H1 (cell line): ENCODE results near the gene ADGRB3. TPM values are rescaled to one million over a fixed set of nuclear protein-coding genes. Genes with fewer than 3 reads are reported as not detected.

Experiments
- CTCF ChIA-PET: fragments of 300-600 bp; sonication (Branson Sonifier 250); formaldehyde crosslinking; loops from one replicate; lab custom pipeline; 2021; ENCODE audit not compliant: partially characterized antibody; lab: Charles Lee
- POLR2A ChIA-PET: fragments of 300-600 bp; sonication (Branson Sonifier 250); formaldehyde crosslinking; loops from one replicate; lab custom pipeline; 2021; ENCODE audit warnings: inconsistent platforms; ENCODE audit not compliant: partially characterized antibody; lab: Charles Lee
- DNase-seq, 2 experiments: peaks; one replicate each; pipeline versions ENCODE4 v3.0.0 to v3.0.0-alpha.2; 2010 to 2022; ENCODE audit warnings: low spot score in 2 of 2, low read depth in 1 of 2, mixed read lengths in 1 of 2
- FAIRE-seq: peaks from 2 replicates; lab custom pipeline; 2011; peaks lifted over from hg19 to GRCh38; lab: Jason Lieb, UNC
- H2AFZ ChIP-seq: 2 replicates; pipeline ENCODE4 v1.8.1; 2012; ENCODE audit warnings: low read length, inconsistent platforms
- H2AK5ac ChIP-seq: 2 replicates; pipeline ENCODE4 v1.6.1; 2013; ENCODE audit warnings: low read depth, low read length
- H2BK120ac ChIP-seq: replicated peaks from 2 replicates; pipeline ENCODE3; 2013; ENCODE audit warnings: low read depth, low read length, inconsistent platforms
- H2BK12ac ChIP-seq: 2 replicates; pipeline ENCODE4 v1.6.1; 2013; ENCODE audit warnings: low read depth, low read length
- H2BK15ac ChIP-seq: 2 replicates; pipeline ENCODE4 v1.6.1; 2013; ENCODE audit warnings: low read length
- H2BK20ac ChIP-seq: 2 replicates; pipeline ENCODE4 v1.6.1; 2013; ENCODE audit warnings: low read length
- H2BK5ac ChIP-seq: 2 replicates; pipeline ENCODE4 v1.6.1; 2013; ENCODE audit warnings: low read depth, low read length
- H3K14ac ChIP-seq: 2 replicates; pipeline ENCODE4 v1.6.1; 2013; ENCODE audit warnings: inconsistent platforms; ENCODE audit not compliant: insufficient read length
- H3K18ac ChIP-seq: 2 replicates; pipeline ENCODE4 v1.6.1; 2013; ENCODE audit warnings: low read length; ENCODE audit errors: extremely low read depth
- H3K23ac ChIP-seq: 2 replicates; pipeline ENCODE4 v1.6.1; 2013; ENCODE audit warnings: inconsistent platforms; ENCODE audit not compliant: insufficient read length
- H3K23me2 ChIP-seq: 2 replicates; pipeline ENCODE4 v1.6.1; 2013; ENCODE audit warnings: low read depth, low read length
- H3K27ac ChIP-seq: 2 replicates; pipeline ENCODE4 v1.6.1; 2011; ENCODE audit warnings: low read depth, low read length, inconsistent platforms
- H3K27me3 ChIP-seq, 4 experiments: replicated peaks in 1 of 4; 1 replicate in 1 of 4; 2 replicates in 3 of 4; pipeline versions ENCODE4 v1.6.1 to v1.8.1; 2011 to 2013; ENCODE audit warnings: low read length in 3 of 4, mild to moderate bottlenecking in 3 of 4, inconsistent platforms in 2 of 4, mixed read lengths in 2 of 4, moderate library complexity in 1 of 4; ENCODE audit not compliant: control insufficient read depth in 3 of 4, insufficient read depth in 3 of 4; ENCODE audit errors: extremely low read depth in 1 of 4
- H3K36me3 ChIP-seq, 4 experiments: 2 replicates each; pipeline versions ENCODE4 v1.6.1 to v1.8.1; 2011 to 2013; ENCODE audit warnings: mild to moderate bottlenecking in 4 of 4, low read length in 3 of 4, moderate library complexity in 2 of 4, control low read depth in 1 of 4, inconsistent platforms in 1 of 4; ENCODE audit not compliant: insufficient read depth in 4 of 4, control insufficient read depth in 2 of 4
- H3K4ac ChIP-seq: replicated peaks from 2 replicates; pipeline ENCODE3; 2013; ENCODE audit warnings: low read length, low read depth, mixed read lengths, inconsistent platforms; ENCODE audit not compliant: insufficient read length
- H3K4me1 ChIP-seq, 4 experiments: replicated peaks in 1 of 4; 1 replicate in 1 of 4; 2 replicates in 3 of 4; pipeline versions ENCODE4 v1.6.1 to v1.8.1; 2011 to 2013; ENCODE audit warnings: low read length in 3 of 4, inconsistent platforms in 2 of 4, mixed read lengths in 1 of 4; ENCODE audit not compliant: insufficient read depth in 4 of 4, control insufficient read depth in 3 of 4
- H3K4me2 ChIP-seq, 2 experiments: 2 replicates each; pipeline versions ENCODE4 v1.6.1 to v1.8.1; 2011 to 2013; ENCODE audit warnings: low read depth in 2 of 2, low read length in 2 of 2, control low read depth in 1 of 2, inconsistent platforms in 1 of 2, mild to moderate bottlenecking in 1 of 2; ENCODE audit not compliant: insufficient read depth in 1 of 2
- H3K4me3 ChIP-seq, 4 experiments: fragments of 200-600, 300-600 bp in 1 of 4; sonication (generic), shearing (Covaris generic), sonication (Bioruptor Twin) in 1 of 4; 2 replicates each; pipeline versions ENCODE4 v1.5.1 to v1.8.1; 2011 to 2016; ENCODE audit warnings: low read length in 4 of 4, low read depth in 3 of 4, control low read depth in 2 of 4, inconsistent platforms in 2 of 4, mild to moderate bottlenecking in 2 of 4, mixed read lengths in 1 of 4, moderate library complexity in 1 of 4; ENCODE audit not compliant: insufficient read depth in 2 of 4; ENCODE audit errors: extremely low read depth in 1 of 4
- H3K56ac ChIP-seq: replicated peaks from 2 replicates; pipeline ENCODE3; 2013; ENCODE audit warnings: low read depth, mild to moderate bottlenecking, mixed read lengths, low read length, inconsistent platforms; ENCODE audit not compliant: insufficient read length
- H3K79me1 ChIP-seq: 2 replicates; pipeline ENCODE4 v1.6.1; 2013; ENCODE audit warnings: low read depth, low read length, control low read depth
- H3K79me2 ChIP-seq, 2 experiments: 2 replicates each; pipeline versions ENCODE4 v1.6.1 to v1.8.1; 2012 to 2013; ENCODE audit warnings: low read length in 2 of 2, mild to moderate bottlenecking in 2 of 2, inconsistent platforms in 1 of 2; ENCODE audit not compliant: insufficient read depth in 2 of 2, control insufficient read depth in 1 of 2
- H3K9ac ChIP-seq, 4 experiments: replicated peaks in 1 of 4; 1 replicate in 1 of 4; 2 replicates in 3 of 4; pipeline versions ENCODE4 v1.6.1 to v1.8.1; 2011 to 2013; ENCODE audit warnings: low read depth in 3 of 4, low read length in 3 of 4, control low read depth in 2 of 4, mild to moderate bottlenecking in 2 of 4, moderate library complexity in 2 of 4, inconsistent platforms in 1 of 4; ENCODE audit errors: extremely low read depth in 1 of 4
- H3K9me3 ChIP-seq, 2 experiments: 2 replicates each; pipeline versions ENCODE4 v1.6.1 to v1.8.1; 2012 to 2013; ENCODE audit warnings: mild to moderate bottlenecking in 2 of 2, moderate library complexity in 2 of 2, control low read depth in 1 of 2, inconsistent platforms in 1 of 2, low read depth in 1 of 2, low read length in 1 of 2, mixed read lengths in 1 of 2; ENCODE audit not compliant: insufficient read depth in 2 of 2
- H4K20me1 ChIP-seq, 2 experiments: replicated peaks in 1 of 2; 2 replicates each; pipeline versions ENCODE3 to v1.8.1; 2011 to 2013; ENCODE audit warnings: inconsistent platforms in 2 of 2, low read length in 2 of 2, mild to moderate bottlenecking in 1 of 2; ENCODE audit not compliant: insufficient read depth in 2 of 2, control insufficient read depth in 1 of 2
- H4K5ac ChIP-seq: 2 replicates; pipeline ENCODE4 v1.6.1; 2013; ENCODE audit warnings: low read length, low read depth, mixed read lengths, inconsistent platforms; ENCODE audit not compliant: insufficient read length
- H4K8ac ChIP-seq: 2 replicates; pipeline ENCODE4 v1.8.0; 2013; ENCODE audit warnings: mild to moderate bottlenecking, moderate library complexity, low read length, inconsistent platforms; ENCODE audit not compliant: insufficient read depth; ENCODE audit errors: extremely low read depth
- H4K91ac ChIP-seq: replicated peaks from 2 replicates; pipeline ENCODE3; 2013; ENCODE audit warnings: low read length, mixed read lengths, inconsistent platforms; ENCODE audit not compliant: insufficient read length
- BRCA1 ChIP-seq: IDR thresholded peaks from 2 replicates; pipeline ENCODE4 v1.6.1; 2012; ENCODE audit warnings: low read depth, low read length, improper control_type of control experiment
- CBX8 ChIP-seq: fragments of 300-800, 300-1000 bp; sonication (generic); IDR thresholded peaks from 2 replicates; pipeline ENCODE4 v1.7.1; 2016; ENCODE audit warnings: low read depth, low read length, borderline replicate concordance
- EZH2 ChIP-seq: fragments of 200-600 bp; sonication (generic); IDR thresholded peaks from 2 replicates; pipeline ENCODE4 v1.7.1; 2012; ENCODE audit warnings: low read depth, mild to moderate bottlenecking, moderate library complexity, low read length, inconsistent platforms; ENCODE audit not compliant: severe bottlenecking
- GABPA ChIP-seq: IDR thresholded peaks from 2 replicates; pipeline ENCODE4 v1.6.1; 2011; ENCODE audit warnings: mild to moderate bottlenecking, low read length, moderate library complexity, borderline replicate concordance; ENCODE audit not compliant: insufficient read depth
- KDM4A ChIP-seq: IDR thresholded peaks from one replicate; pipeline ENCODE4 v1.7.1; 2012; ENCODE audit warnings: low read depth, mild to moderate bottlenecking, moderate library complexity, low read length, inconsistent platforms; ENCODE audit not compliant: severe bottlenecking
- KDM5A ChIP-seq: fragments of 200-600 bp; IDR thresholded peaks from 2 replicates; pipeline ENCODE4 v1.7.1; 2012; ENCODE audit warnings: mild to moderate bottlenecking, low read length, inconsistent platforms, mixed read lengths
- POLR2A ChIP-seq, 2 experiments: IDR thresholded peaks; 1 replicate in 1 of 2; 2 replicates in 1 of 2; pipeline ENCODE4 v1.6.1; 2011; ENCODE audit warnings: low read depth in 2 of 2, low read length in 2 of 2, mild to moderate bottlenecking in 2 of 2; ENCODE audit errors: control extremely low read depth in 1 of 2
- SIN3A ChIP-seq, 2 experiments: IDR thresholded peaks in 1 of 2; conservative IDR thresholded peaks in 1 of 2; 2 replicates each; pipeline ENCODE4 v1.6.1; 2011 to 2012; ENCODE audit warnings: low read length in 2 of 2, improper control_type of control experiment in 1 of 2, low read depth in 1 of 2, mild to moderate bottlenecking in 1 of 2
- SIRT6 ChIP-seq: IDR thresholded peaks from one replicate; pipeline ENCODE4 v1.7.1; 2012; ENCODE audit warnings: low read length, inconsistent platforms
- TCF12 ChIP-seq: IDR thresholded peaks from 2 replicates; pipeline ENCODE4 v1.6.1; 2011; ENCODE audit warnings: low read depth, mild to moderate bottlenecking, low read length
- WGBS, 2 experiments: shearing (Covaris generic) in 1 of 2; methylation state at CpG; one replicate each; pipeline versions ENCODE4 v1.1.6 to v1.1.7; 2013 to 2015; ENCODE audit warnings: low lambda C conversion rate in 2 of 2, mixed read lengths in 2 of 2, inconsistent platforms in 1 of 2, low coverage in 1 of 2, missing lambda C conversion rate in 1 of 2; ENCODE audit not compliant: insufficient replicate concordance in 2 of 2, insufficient coverage in 1 of 2, insufficient read length in 1 of 2; ENCODE audit errors: extremely low coverage in 1 of 2, missing lambda C conversion rate in 1 of 2; 5-methylcytosine and 5-hydroxymethylcytosine counted together
- polyA plus RNA-seq, 7 experiments: library from polyadenylated mRNA; depleted of rRNA in 3 of 7; stranded (reverse) in 5 of 7; unstranded in 2 of 7; fragments of >200 nt in 5 of 7; fragments of 200-250 nt in 2 of 7; gene quantifications; 1 replicate in 5 of 7; 2 replicates in 1 of 7; 4 replicates in 1 of 7; pipeline versions ENCODE4 v1.2.1 to v1.2.3, GENCODE V29; 2011 to 2013; ENCODE audit warnings: missing spikeins in 2 of 7, mixed read lengths in 2 of 7
- total RNA-seq: library from RNA; stranded (reverse); fragmentation: NEBNext Ultra II Directional; extraction: Animal tissue kit (Norgen Biotek cat#: 25700); gene quantifications from 2 replicates; pipeline ENCODE4 v1.2.1, GENCODE V29; 2021
- TF ChIP-seq, protein P1 (sequence below), 3 experiments: IDR thresholded peaks; 1 replicate in 2 of 3; 2 replicates in 1 of 3; pipeline versions ENCODE4 v1.5.1 to v1.6.1; 2011; ENCODE audit warnings: low read length in 3 of 3, mild to moderate bottlenecking in 3 of 3, inconsistent platforms in 2 of 3, low read depth in 1 of 3, moderate library complexity in 1 of 3; ENCODE audit not compliant: insufficient read depth in 1 of 3; ENCODE audit errors: control extremely low read depth in 1 of 3

Gene ADGRB3
- total and polyA plus RNA-seq, 2 of the 8 experiments (the other 6 are each of a cell fraction or from before 2014, with no cell fraction given): 0.35 to 1.2 TPM

- H3K27ac ChIP-seq: no peak overlapping the region
- H3K4me2 ChIP-seq: no peak overlapping the region
- H2AK5ac ChIP-seq: no peak overlapping the region
- H4K91ac ChIP-seq: no peak overlapping the region
- H3K27me3 ChIP-seq: no peaks in the 10 kb centered on the region
- H2BK5ac ChIP-seq: no peak overlapping the region
- H3K18ac ChIP-seq: no peak overlapping the region
- no peaks in the 10 kb centered on the region for H3K79me1 ChIP-seq
- FAIRE-seq: no peak
- H4K20me1 ChIP-seq: no peaks in the 10 kb centered on the region
- ChIA-PET POLR2A (no interaction called here), CTCF (interaction anchor here (1.0 kb wide), 1 partner anchor 87 kb away, joined by 3 read pairs; no protein-coding TSS in a partner anchor)
- 95% methylated on average over 1 of the region's 1 CpG; no CpG with 5 or more reads in 1 of the 2 experiments for WGBS, 2 experiments
- H3K4me3 ChIP-seq: no peak overlapping the region
- no peak overlapping the region for H4K8ac ChIP-seq
- H2BK20ac ChIP-seq: no peak overlapping the region
- H3K79me2 ChIP-seq: no peaks in the 10 kb centered on the region
- no peak overlapping the region for H3K56ac ChIP-seq
- no peak overlapping the region for H2BK15ac ChIP-seq
- DNase-seq: no peak
- no peak overlapping the region for H3K4ac ChIP-seq
- H3K9ac ChIP-seq: no peak overlapping the region
- no peaks in the 10 kb centered on the region for H3K9me3 ChIP-seq
- no peaks in the 10 kb centered on the region; a peak in 1 of 8 replicates for H3K36me3 ChIP-seq
- H2BK120ac ChIP-seq: no peak overlapping the region
- no peak overlapping the region for H4K5ac ChIP-seq
- H3K4me1 ChIP-seq: no peaks in the 10 kb centered on the region
- no peaks in the 10 kb centered on the region for H3K23me2 ChIP-seq
- no peak overlapping the region for H3K23ac ChIP-seq
- H2AFZ ChIP-seq: no peak overlapping the region
- H3K14ac ChIP-seq: no peak overlapping the region
- H2BK12ac ChIP-seq: no peak overlapping the region
- TF ChIP-seq POLR2A (IDR thresholded peaks at IDR 0.05; ENCODE audit: control extremely low read depth in 1 of 2, low read depth in 2 of 2, low read length in 2 of 2) (no peak), CBX8 (no peak), SIN3A (conservative IDR thresholded peaks at IDR 0.05 in 1 of 2, IDR thresholded peaks at IDR 0.05 in 1 of 2; ENCODE audit: low read depth in 1 of 2, low read length in 2 of 2) (no peak), BRCA1 (no peak), EZH2 (no peak), KDM5A (no peak), SIRT6 (no peak), GABPA (no peak), KDM4A (no peak), TCF12 (no peak)
- TF ChIP-seq, protein P1, sequence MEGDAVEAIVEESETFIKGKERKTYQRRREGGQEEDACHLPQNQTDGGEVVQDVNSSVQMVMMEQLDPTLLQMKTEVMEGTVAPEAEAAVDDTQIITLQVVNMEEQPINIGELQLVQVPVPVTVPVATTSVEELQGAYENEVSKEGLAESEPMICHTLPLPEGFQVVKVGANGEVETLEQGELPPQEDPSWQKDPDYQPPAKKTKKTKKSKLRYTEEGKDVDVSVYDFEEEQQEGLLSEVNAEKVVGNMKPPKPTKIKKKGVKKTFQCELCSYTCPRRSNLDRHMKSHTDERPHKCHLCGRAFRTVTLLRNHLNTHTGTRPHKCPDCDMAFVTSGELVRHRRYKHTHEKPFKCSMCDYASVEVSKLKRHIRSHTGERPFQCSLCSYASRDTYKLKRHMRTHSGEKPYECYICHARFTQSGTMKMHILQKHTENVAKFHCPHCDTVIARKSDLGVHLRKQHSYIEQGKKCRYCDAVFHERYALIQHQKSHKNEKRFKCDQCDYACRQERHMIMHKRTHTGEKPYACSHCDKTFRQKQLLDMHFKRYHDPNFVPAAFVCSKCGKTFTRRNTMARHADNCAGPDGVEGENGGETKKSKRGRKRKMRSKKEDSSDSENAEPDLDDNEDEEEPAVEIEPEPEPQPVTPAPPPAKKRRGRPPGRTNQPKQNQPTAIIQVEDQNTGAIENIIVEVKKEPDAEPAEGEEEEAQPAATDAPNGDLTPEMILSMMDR (IDR thresholded peaks at IDR 0.05; ENCODE audit: control extremely low read depth in 1 of 3, insufficient read depth in 1 of 3, low read depth in 1 of 3, low read length in 3 of 3): no peak
Observed at GRCh38 chr6:68874747-68875146, 239.7 kb downstream of the ADGRB3 start.
